Fibroblast of skin of left biceps (primary cell): Measurements from ENCODE around the gene DPP8.
"Not testable (repeated sequence)": the region's sequence is repeated elsewhere in the genome, so short reads cannot be mapped to it uniquely, and the experiment has no call there.

Experiments used
- DNase-seq, 2 experiments: peaks; one replicate each; pipeline ENCODE4 v3.0.0-alpha.2; 2013; ENCODE audit warnings: low read depth in 2 of 2

DPP8 gene

DNA sequence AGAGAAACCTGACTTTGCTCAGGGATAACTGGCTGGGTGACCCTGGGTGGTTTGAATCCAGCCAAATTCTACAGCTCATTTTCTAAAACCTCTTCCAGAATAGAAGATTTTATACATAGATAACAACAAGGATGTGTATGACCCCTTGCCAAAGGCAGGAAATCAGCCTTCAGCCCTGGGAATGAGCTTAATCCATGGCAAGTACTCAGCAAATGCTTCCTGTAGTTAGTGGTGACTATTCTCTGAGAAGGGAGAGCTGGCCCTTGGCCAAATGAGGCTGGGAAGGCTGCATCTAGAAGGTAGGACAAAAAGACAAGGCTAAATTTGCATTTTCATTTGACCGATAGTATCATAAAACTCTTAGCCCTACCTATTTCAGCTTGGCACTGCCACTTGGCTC lies 8.1 kb upstream of the DPP8 start:
- DNase-seq = no peak

DNA sequence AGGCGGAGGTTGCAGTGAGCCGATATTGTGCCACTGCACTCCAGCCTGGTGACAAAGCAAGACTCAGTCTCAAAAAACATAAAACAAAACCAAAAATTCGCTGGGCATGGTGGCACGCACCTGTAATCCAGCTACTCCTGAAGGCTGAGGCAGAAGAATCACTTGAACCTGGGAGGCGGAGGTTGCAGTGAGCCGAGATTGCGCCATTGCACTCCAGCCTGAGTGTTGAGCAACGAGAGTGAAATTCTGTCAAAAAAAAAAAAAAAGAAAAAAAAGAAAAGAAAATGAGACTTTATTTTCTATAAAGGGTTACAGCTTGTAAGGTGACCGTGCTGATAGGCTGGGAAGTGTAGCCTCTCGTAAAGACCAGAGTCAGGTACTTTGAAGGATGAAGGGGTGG lies 6.7 kb upstream of the DPP8 start:
- no peak for DNase-seq

DNA sequence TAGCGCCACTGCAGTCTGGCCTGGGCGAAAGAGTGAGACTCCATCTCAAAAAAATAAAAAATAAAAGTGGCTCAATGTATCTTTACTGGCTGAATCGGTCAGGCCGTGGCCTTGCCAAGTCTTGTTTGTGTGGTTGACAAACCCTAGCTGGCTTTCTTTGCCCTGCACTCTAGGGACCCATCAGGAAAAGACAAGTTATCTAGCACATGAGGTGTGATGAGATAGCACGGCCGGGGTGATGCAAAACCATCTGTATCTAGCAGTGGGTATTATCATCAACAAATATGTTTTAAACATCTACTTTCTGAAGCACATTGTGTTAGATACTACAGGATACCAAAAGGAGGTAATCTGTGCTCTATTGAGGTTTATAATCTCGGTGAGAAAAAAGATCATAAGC lies 3.9 kb upstream of the DPP8 start:
- DNase-seq = no peak

DNA sequence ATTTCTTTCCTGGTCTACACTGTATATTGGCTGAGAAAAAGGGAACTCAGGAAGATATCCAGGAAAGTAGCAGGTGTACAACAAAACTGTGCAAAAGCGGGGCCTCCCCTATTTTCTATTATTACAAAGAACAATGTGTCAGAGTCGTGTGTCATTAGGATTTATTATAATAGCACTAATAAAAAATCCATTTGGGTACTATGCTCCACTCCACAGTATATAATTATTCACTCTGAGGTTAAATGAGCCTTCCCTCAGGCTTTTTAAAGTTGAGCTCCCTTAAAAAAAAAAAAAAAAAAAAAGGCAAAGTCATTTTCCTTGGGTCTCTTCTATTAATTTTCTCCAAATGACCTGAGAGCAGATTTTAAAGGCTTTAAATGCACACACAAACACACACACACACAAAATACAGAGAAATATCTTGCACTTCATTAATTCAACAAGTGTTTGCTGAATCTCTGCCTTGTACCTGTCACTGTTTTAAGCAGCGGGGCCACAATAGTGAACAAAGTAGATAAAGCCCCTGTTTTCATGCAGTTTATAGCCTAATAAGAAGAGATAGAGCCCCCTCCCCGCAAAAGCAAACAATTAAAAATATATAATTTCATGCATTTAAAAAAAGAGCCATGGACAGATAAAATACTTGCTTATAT lies 1.3 kb upstream of the DPP8 start:
- no peak for DNase-seq

DNA sequence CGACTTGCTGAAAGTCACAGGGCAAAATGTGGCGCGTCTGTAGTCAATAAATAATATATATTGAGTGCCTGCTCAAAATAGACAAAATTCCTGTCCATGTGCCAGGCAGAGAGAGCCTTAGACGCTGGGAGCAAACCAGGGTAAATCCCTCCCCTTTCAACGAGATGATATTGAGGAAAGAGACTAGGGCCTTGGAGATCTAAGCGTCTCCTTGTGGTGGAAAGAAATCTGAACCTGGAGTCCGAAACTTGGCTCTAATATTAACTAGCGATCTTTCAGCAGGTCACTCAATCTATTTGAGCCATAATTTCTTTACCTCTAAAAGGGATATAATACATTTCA lies 348 bp upstream of the DPP8 start:
- DNase-seq = no peak

DNA sequence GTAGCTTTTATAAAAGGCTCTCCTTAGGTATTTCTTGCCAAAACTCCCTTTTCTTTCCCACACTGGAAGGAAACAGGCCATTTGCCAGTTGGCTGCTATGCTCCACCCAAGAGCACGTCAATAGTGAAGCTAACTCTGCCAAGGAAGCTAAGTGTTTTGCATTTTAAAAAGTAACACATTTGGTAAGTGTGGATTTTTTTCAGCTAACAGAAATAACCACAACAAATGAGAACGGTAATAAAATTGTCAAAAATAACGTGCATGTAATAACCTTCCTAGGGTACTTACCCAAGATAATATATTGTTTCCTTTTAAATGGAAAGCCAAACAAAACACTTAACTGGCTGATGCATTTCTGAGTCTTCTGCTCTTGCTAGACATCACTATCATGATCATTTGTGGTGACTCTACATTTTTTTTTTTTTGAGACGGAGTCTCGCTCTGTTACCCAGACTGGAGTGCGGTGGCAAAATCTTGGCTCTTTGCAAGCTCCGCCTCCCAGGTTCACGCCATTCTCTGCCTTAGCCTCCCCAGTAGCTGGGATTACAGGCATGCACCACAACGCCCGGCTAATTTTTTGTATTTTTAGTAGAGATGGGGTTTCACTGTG lies 4.6 kb downstream of the DPP8 start:
- DNase-seq = no peak

DNA sequence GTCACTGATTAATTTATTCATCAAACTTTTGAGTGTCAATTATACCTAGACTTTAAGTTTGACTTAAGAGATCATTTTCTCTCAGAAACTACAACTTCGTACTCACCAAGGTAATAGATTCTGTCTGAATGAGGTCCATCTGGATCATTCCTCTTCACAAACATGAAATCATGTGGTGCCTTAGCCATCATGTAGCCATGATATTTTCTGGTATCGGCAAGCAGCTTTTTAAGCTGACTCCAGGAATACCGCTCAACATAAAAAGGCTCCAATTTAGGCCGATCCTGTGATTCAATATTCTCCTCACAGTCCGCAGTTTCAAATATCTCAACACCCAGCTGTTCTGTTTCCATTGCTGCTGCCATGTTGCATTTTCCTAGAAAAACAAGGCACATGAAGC lies 5.3 kb downstream of the DPP8 start:
- DNase-seq = no peak

DNA sequence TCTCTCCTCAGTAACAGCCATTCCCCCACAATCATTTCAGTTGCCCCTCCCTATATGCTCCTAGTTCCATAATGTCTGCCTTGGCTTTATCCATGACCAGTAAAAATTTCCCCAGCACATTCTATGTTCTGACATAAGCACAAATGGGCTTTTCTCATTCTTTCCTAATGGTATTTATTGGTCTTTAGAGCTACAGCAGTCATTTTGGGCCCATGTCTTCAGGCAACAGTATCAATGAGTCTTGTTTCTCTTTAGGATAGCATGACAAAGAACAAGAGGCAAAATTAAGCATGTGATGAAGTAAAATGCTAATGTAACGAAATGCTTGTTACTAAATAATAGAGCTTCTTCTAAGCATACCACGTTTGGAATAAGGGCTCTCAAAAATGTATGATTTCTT lies 8.2 kb downstream of the DPP8 start:
- no peak for DNase-seq

DNA sequence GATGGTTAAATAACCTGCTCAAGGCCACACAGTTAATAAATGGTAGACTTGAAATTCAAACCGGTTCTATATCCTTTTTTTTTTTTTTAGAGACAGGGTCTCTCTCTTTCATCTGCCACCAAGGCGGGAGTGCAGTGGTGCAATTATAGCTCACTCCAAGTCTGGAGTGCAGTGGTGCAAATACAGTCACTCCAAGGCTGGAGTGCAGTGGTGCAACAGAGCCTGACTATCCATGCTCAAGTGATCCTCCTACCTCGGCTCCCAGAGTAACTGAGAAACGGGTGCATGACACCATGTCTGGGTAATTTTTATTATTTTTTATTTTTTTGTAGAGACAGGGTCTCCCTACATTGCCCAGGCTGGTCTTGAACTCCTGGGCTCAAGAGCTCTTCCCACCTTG lies 23.4 kb downstream of the DPP8 start:
- no peak for DNase-seq

DNA sequence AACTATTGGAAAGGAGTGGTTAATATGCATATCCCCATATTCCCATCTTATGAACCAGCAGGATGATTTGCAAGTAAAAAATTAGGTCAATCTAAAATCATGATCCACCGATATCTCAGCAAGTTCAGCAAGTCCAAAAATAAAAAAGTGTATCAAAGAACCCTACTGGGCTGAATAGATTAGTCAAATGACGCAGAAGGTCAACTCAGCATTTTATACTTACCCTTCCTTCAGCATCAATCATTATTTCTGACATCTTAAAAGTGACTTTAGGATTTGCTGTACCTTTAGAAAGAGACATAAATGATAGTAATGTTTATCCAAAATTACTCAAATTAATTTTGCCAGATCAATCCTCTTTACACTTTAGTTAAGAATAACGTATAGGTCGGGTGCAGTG lies 32.6 kb downstream of the DPP8 start:
- no peak for DNase-seq

DNA sequence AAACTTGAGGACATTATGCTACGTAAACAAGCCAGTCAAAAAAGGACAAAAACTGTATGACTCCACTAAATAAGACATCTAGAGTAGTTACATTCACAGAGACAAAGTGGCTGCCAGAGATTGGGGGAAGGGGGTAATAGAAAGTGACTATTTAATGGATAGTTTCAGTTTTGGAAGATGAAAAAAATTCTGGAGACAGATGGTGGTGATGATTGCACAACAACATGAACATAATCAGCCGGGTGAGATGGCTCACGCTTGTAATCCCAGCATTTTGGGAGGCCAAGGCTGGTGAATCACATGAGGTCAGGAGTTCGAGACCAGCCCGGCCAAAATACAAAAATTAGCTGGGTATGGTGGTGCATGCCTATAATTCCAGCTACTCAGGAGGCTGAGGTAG lies 40.6 kb downstream of the DPP8 start:
- peak; percentile 53 to 54 for DNase-seq

DNA sequence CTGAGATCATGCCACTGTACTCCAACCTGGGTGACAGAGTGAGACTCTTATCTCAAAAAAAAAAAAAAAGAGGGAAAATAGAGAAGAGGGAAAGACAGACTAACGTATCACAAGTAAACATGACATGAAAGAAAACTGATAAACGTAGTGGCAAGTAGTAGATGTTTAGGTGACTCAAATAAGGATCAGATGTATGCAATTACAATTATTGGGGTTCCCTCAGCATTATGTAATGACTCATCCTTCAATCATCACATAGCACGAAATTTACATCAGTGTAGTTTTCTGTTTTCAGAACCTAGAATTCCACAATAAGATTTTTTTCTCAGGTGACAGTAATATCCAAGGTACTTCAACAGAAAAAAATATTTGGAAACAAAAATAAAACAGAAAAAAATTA lies 46.6 kb downstream of the DPP8 start:
- DNase-seq = no peak

DNA sequence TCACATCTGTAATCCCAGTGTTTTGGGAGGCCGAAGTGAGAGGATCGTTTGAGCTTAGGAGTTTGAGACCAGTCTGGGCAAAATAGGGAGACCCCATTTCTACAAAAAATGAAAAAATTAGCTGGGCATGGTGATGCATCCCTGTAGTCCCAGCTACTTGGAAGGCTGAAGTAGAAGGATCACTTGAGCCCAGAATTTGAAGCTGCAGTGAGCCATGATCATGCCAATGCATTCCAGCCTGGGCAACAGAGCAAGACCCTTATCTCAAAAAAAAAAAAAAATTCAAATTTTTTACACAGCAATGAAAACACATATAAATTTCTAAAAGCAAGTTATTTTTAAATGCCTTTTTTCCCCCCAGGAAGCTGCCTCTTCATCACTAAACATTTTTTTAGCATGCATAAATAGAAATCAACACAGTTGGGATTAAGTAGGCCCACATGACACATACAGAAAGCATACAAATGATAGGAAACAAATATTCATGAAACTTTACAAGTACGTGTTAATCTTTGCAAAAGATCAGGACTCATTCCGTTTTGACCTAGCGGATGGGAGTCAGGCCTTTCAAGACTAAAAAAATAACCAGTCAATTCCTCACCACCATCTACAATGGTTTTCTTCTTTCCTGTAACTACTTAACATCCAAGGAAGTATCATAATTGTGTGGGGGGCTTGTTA lies 49.1 kb downstream of the DPP8 start:
- no peak for DNase-seq

DNA sequence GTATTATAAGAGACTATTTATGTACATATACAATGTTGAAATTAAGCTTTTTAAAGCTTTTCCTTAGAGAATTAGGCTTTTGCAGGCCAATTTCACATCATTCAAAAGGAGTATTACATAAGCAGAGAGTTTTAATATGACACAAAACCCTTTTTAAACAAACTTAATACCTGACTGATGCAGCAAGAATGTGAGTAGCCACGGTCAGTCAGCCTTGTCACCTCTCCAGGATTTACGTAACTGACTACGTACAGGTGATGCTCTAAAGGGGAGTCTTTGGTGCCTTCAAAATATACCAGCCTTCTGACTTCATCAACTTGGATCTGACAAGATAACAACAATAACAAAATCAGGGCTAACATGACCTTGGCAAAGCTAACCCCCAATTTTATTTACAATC lies 50.6 kb downstream of the DPP8 start:
- DNase-seq = no peak

DNA sequence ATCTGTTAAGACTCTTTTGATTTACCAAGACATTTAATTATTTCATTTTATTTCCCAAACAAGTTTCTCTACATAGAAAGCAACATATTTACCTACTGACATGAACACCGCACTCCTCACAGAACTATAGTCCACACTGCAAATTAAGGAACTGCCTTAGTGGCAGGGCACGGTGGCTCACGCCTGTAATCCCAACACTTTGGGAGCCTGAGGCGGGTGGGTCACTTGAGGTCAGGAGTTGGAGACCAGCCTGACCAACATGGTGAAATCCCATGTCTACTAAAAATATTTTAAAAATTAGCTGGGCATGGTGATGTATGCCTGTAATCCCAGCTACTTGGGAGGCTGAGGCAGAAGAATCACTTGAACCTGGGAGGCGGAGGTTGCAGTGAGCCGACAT lies 54.4 kb downstream of the DPP8 start:
- DNase-seq = not testable (repeated sequence)

DNA sequence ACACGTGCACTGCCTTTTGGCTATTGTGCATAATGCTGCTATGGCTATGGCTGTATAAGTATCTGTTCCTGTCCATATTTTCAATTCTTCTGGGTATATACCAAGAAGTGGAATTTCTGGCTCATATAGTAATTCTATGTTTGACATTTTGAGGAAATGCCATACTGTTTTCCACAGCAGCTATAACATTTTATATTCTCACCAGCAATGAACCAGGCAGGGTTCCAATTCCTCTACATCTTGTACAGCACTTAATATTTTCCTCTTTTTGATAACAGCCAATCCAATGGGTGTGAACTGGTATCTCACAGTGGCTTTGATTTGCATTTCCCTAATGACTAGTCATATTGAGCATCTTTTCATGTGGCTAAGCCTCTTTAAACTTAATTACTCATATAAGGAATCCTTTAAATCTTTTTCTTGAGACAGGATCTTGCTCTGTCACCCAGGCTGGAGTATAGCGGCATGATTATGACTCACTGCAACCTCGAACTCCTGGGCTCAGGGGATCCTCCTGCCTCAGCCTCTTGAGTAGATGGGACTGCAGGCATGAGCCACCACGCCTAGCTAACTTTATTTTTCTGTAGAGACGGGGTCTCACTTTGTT lies 56.6 kb downstream of the DPP8 start:
- DNase-seq = no peak

DNA sequence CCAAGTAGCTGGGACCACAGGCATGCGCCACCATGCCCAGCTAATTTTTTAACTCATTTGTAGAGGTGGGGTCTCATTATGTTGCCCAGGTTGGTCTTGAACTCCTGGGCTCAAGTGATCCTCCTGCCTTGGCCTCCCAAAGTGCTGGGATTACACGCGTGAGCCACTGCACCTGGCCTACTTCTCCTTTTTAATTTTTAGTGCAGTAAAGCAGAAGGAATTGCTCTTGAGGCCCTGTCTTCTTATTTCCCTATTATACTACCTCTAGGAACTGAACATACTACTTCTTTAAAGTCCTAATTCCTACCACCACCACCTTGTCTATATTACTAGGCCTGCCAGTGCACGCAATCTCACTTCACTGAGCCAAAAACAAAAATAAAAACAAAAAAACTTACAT lies 62.2 kb downstream of the DPP8 start:
- DNase-seq = not testable (repeated sequence)

DNA sequence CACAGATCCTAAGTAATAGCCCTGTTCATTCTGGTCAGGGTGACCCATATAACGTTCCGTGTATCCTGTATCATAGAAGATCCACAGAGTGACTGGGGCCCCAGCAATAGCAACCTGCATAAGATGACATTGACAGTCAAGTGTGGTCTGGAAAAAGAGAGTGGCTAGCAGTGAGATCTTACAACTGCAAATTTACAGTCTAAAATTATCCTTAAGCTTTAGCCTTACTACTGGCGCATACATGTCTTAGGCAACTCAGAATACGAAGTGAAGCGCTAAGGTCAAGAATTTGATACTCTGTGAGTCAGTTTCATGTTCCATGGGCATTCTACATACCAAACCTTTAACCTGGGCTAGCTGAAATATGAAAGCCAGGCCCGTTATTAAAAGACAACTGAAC lies 65.5 kb downstream of the DPP8 start:
- no peak for DNase-seq

DNA sequence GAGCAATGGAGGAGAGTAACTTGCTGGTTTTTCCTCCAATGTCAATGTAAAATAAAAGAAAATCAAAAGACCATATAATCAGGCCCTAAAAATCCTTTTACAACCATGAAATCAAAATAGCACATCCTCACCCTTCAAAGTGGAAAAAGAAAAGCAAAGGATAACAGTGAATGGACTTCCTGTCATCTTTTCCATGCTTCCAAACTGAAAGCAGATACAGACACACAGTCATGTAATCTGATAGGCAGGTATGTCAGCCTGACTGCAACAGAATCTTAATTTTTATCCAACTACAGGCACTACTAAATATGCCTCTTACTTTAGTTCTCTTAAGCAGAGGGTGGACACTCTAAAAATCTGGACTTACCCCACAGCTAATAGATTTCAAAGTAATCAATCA lies 66.9 kb downstream of the DPP8 start:
- DNase-seq = no peak

DNA sequence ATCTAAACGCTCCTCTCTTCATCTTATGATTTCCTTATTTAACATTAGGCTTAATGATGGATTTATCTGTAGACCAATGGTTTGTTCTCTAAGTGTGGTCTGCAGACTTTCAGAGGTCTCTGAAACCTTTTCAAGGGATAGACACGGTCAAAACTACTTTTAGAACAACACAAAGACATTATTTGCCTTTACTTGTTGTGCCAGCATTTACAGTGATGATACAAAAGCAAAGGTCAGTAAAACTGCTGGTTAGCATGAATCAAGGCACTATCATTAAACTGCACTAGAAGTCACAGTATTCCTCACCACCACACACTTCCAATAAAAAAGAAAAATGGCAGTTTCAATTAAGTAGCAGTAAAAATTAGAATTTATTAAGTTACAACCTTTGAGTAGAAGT lies 70.3 kb downstream of the DPP8 start:
- no peak for DNase-seq

DNA sequence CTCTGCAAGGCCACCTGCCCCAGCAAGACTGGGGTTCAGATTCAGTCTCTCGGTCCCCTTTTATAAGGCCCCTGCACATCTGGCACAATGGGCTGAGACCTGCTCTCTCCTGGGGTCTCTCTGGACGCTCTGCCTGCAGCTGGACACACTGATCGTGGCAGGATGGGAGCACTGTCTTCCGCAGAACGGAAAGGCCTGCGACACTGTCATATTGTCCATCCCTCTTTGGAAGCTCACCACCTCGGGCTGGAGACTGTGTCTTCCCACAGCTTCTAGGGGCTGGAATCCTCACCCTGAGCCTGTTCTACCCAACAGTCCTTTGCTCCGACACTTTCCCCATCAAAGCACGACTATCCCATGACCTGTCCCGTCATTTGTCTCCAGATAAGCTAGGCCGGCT lies 83.3 kb downstream of the DPP8 start:
- no peak for DNase-seq

DNA sequence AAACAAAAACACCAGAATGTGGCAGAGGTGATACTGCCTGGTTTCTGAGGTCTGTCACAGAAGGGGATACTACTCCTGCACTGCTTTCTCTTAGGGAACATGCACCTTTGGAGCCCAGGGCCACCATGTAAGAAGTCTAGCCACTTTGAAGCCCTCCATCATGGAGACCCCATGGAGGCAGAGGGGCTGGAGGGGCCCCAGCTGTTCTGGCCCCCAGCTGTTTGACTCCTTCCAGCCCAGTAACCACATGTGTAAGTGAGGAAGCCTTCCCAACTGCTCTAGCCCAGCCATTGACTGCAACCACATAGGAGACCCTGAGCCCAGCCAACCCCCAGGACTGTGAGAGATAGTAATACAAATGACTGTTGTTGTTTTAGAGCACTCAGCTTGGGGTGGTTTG lies 85.8 kb downstream of the DPP8 start:
- DNase-seq = no peak

DNA sequence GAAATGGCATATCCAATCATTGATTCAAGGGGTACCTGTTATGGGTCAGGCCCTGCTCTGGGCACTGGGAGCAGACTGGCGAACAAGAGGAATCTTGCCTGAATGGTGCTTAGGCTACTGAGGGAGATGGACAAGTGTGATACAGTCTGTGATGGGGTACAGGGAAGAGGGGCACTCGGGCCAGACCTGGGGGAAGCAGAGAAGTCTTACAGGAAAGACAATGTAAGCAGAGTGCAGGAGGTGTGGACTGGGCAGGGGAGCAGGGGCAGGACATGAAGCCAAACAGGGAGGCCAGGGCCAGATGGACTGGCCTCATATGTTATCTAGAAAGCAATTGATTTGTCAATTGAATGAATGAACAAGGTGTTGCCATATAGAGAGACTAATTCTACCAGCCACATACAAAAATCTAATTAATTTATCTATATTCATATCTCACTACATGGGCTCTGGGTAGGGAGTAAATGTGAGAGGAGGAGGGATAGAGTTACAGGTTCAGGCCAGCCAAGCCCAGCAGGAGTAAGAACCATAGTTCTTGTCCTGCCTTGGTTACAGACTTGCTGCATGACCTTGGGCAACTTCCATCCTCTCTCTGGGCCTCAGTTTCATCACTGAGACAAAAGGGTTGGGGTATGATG lies 91.2 kb downstream of the DPP8 start:
- DNase-seq = no peak
